HG02852 (cell line): ENCODE data around the gene RBM38.
"Not testable (repeated sequence)": the region's sequence is repeated elsewhere in the genome, so short reads cannot be mapped to it uniquely, and the experiment has no call there.

Source experiments
- ATAC-seq: cut with Tn5 transposase; IDR thresholded peaks from one replicate; pipeline ENCODE4 v1.9.1; 2021; ENCODE audit warnings: mild to moderate bottlenecking, moderate library complexity; ENCODE audit not compliant: unreplicated experiment

RBM38 gene

DNA sequence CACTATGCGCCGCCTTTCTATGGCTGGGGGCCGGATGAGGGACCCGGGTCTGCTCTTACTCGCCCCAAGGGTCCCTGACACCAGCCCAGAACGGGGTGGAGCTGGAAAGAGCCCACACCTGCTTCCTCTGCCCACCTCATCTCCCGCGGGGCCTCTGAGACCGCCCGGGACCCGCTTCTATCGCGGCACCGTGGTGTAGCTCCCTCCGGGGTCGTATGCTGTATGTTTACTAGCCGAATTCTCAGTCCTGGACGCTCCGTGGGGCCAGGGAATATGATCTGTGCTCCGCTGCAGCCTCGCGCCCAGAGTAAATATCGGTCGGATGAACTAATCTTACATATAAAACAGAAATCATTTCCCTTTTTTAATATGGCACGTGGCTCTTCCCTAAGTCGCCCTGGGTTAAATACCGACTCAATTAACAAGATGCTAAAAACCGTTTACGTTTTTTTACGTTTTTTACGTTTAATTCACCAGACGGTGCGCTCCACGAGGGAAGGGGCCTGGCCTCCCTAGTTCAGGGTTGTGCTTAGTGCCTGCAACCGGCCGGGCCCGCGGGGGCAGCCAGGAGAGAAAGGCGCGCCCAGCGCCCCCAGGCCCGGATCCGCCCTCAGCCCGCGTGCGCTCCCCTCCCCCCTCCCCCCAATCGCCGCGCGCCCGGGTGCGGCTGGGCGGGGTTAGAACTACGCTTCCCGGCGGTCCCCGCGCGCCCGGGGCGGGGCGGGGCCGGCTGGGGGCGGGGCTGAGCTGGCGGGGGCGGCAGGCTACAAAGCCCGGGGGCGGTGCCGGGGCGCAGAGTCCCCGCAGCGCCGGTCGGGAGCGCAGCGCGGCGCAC lies at the start of gene RBM38:
TSS of gene RBM38 (plus strand) at position 793 of the 835 bp plus-strand sequence. CDS start 186 bp downstream, outside the sequence.
- peak; percentile 48 for ATAC-seq

DNA sequence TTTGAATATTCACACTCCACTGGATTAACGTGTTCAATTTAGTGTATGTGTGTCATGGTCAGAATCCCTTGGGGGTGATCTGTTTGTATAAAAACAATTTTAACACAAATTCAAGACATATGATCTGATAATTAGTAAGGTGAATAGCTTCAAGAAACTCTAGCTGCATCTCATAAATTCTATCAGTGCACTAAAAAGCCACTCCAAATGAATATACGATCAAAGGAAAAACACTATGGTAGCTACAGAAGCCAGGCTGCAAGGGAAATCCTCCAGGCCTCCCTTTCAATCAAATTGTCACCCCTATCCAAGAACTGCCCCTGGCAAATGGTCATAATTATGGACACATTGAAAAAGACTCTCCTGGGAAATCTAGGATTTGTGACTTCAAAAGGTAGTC lies 49.5 kb upstream of the RBM38 start:
- ATAC-seq: no peak

DNA sequence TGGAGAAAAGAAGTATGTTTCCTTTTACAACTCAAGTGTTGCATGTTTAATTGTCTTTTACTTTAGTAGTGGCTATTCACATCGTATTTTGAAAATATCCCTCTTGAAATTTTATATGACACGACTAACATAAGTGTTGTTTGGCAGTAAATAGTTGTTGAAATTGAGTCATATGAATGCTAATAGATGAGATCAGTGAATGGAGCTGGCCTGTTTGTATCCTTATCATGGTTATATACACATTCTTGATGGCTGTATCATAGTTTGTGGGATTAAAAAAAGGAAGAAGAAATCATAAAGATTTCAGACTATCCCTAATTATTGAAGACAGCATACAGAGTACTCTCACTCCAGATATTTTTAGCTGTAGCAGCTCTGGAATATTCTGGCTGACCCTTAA lies 48.4 kb upstream of the RBM38 start:
- ATAC-seq: no peak

DNA sequence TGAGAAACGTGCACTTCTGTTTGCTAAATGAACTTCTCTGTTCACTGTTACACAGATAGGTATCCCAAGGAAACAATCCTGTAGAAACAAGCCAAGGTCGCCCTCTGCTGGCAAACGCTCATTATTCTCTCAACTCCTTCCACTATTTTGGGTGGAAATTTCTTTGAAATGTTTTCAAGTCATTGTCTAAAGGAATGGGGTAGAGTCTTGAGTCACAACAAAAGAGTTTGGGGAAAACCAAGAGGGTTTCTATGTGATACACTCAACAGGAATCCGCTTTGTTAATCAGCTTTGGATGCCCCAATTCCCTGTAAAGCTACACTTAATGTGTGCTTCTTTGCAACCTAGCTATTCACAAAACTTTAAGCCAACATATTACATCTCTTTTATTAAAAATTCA lies 44.7 kb upstream of the RBM38 start:
- no peak for ATAC-seq

DNA sequence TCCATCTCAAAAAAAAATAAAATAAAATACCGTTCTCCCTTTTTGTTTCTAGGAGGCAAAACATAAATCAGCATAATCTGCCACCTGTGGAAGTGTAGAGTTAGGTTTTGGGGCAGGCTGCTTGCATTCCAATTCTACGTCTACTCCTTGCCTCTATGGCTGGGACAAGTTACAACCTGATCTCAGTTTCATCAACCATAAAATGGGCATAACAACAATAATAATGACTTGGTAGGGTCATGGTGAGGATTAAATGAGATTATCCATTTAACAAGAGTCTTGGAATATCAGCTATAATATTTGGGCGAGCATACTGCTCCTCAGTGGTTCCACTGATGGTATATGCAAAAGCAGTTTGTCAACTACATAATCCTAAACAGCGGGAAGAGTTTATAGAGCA lies 43.8 kb upstream of the RBM38 start:
- ATAC-seq: no peak

DNA sequence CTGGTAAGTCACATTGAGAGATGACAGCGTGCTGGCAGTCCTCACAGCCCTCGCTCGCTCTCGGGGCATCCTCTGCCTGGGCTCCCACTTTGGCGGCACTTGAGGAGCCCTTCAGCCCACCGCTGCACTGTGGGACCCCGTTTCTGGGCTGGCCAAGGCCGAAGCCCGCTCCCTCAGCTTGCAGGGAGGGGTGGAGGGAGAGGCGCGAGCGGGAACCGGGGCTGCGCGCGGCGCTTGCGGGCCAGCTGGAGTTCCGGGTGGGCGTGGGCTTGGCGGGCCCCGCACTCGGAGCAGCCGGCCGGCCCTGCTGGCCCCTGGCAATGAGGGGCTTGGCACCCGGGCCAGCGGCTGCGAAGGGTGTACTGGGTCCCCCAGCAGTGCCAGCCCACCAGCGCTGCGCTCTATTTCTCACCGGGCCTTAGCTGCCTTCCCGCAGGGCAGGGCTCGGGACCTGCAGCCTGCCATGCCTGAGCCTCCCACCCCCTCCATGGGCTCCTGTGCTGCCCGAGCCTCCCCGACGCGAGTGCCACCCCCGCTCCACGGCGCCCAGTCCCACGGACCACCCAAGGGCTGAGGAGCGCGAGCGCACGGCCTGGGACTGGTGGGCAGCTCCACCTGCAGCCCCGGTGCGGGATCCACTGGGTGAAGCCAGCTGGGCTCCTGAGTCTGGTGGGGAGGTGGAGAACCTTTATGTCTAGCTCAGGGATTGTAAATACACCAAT lies 42.8 kb upstream of the RBM38 start:
- ATAC-seq: not testable (repeated sequence)

DNA sequence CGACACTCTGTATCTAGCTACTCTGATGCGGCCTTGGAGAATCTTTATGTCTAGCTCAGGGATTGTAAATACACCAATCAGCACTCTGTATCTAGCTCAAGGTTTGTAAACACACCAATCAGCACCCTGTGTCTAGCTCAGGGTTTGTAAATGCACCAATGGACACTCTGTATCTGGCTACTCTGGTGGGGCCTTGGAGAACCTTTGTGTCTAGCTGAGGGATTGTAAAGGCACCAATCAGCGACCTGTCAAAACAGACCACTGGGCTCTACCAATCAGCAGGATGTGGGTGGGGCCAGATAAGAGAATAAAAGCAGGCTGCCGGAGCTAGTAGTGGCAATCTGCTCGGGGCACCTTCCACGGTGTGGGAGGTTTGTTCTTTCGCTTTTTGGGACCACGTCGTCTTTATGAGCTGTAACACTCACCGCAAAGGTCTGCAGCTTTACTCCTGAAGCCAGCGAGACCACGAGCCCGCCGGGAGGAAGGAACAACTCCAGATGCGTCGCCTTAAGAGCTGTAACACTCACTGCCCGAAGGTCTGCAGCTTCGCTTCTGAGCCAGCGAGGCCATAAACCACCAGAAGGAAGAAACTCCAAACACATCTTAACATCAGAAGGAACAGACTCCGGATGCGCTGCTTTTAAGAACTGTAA lies 42.1 kb upstream of the RBM38 start:
- not testable (repeated sequence) for ATAC-seq

DNA sequence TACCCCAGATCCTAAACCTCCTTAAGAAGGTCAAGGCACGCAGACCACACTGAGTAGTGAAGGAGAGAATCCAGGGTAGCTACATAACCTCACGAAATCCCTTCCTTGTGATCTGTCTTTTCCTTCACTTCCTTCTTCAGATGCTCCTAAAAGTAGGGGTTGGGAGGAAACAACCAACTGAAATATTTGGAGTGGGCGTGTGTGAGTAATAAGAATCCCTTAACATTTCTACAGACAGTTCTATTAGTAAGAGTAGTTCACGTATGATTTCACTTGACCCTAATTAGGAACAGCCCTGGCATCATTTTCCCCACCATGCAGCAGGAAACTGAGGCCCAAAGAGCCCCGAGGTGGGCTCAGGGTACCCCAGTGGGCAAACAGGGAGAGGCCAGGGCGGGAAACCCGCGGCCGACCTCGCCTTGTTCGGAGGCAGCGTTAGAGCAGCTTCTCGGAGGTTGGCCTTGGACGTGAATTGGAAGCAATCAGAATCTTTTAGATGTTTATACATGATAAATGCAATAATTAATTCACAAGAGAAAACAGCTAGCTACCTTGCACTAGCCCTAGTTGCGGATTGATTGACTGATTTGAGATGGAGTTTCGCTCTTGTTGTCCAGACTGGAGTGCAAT lies 41.0 kb upstream of the RBM38 start:
- no peak for ATAC-seq

DNA sequence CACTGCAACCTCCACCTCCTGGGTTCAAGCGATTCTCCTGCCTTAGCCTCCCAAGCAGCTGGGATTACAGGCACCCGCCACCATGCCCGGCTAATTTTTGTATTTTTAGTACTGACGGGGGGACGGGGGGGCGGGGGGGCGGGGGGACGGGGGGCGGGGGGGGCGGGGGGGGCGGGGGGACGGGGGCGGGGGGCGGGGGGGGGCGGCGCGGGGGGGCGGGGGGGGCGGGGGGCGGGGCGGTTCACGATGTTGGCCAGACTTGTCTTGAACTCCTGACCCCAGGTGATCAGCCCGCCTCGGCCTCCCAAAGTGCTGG lies 40.5 kb upstream of the RBM38 start:
- not testable (repeated sequence) for ATAC-seq

DNA sequence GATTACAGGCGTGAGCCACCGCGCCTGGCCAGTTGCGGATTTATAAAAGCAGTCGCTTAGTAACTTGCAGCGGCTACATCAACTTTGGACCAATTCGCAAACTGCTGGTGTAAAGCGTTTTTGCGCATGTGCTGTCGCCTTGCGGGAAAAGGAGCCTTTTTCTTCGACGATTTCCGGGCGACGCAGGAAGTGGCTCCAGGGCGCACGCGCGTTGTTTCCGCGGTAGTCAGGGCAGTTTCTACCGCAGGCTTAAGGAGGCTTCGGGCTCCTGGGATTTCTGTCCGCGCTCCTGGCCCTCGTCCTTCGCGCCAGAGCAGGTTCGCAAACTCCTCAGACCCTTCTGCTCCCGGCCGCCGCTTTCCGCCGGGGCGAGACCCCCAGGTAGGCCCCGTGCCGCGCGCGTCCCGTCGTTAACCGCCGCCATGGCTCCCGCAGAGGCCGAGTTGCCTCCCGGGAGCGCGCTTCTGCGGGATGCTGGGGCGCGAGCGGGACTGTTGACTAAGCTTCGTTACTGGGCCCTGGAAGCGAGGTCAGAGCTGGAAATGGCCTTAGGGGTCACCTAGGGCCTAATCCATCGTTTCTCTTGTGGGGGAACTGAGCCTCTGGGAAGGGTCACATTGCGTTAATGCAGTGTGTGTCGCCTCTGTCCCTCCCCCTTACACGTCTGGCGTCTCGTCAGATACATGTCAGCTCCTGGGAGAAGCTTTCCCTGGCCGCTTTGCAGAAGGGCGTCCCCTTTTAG lies 40.0 kb upstream of the RBM38 start, which contains the start of gene RAE1:
TSS of gene RAE1 (plus strand) at position 214 of the 742 bp plus-strand sequence. CDS start 2,784 bp downstream, outside the sequence.
- peak; percentile 85 for ATAC-seq

DNA sequence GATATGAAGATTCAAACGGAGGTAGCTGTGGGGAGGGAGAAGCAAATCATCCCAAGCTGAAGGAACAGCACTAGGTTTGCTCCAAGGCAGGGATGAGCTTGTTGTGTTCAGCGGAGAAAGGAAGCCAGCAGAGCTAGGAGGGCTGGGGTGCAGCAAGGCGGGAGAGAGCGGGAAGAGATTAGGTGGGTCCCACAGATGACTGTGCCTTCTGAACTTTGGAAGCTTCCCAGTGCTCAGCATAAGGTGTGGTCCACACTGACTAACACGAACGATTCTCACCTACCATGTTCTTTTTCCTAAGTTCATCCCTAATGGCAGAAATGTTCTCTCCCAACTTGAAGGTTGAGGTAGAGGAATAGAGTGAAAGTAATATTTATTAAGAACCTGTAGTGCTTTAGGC lies 38.9 kb upstream of the RBM38 start:
- no peak for ATAC-seq

DNA sequence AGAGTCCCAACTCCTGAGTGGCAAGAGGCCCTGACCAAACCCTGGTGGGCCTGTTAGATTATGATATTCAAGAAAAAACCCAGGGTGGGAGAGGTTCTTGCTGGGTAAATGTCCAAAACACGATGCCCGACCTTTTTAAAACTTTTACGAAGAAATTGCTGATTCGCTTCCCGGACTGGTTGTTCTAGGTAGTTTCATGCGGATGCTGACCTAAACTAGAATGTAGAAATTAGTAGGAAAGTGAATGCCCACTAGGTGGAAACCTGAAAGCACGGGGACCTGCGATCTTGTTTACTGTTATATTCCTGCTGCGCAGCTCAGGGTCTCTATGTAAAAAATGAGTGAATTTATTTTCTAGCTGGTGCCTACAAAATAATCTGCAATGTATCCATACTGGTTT lies 37.8 kb upstream of the RBM38 start:
- no peak for ATAC-seq

DNA sequence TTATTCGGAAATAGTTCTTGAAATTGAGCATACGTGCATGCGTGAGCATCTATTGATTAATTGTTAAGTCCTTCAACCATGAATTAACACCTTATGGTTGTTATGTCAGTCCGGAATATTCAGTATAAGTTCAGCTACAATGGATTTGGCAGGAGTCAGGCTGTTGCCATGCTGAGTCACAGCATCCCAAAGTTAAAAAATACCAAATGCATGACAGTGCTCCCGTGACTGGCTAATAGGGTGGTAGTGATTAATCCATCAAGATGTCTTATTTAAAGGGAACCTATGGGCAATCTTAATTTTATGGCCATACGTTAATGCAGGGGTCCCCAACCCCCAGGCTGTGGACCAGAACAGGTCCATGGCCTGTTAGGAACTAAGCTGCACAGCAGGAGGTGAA lies 29.7 kb upstream of the RBM38 start:
- no peak for ATAC-seq

DNA sequence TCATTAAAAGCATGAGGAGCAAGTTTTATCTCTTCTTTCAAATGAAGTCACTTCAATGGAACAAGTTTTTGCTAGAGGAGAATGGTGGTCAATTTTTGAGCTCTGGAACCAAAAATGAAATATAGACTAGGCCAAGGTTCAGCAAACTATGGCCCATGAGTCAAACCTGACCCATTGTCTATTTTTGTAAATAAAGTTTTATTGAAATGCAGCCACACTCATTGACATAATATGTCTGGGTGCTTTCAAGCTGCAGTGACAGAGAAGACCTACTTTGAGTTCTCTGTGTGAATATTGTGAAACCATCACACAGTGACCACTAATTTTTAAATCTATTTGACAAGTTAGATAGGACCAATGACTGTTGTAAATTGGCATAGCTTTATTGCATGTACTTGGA lies 26.7 kb upstream of the RBM38 start:
- no peak for ATAC-seq

DNA sequence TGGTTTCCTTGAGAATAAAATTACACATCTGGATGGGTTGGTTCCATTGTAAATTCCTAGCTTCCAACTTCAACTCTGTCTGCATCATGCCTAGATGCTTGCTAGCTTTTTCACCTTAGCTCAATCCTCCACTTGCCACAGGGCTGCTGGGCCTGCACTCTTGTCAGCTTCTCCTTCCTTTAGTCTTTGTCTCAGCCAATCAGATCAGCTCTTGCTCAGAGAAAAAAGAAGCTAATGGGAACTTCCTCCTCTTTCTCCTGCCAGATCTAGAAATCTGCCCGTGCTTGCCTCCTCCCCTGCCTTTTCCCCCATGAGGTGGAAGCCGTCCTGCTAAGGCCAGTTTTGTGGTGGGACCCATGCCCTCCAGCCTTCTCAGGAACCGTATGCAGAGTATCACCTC lies 21.6 kb upstream of the RBM38 start:
- ATAC-seq: no peak

DNA sequence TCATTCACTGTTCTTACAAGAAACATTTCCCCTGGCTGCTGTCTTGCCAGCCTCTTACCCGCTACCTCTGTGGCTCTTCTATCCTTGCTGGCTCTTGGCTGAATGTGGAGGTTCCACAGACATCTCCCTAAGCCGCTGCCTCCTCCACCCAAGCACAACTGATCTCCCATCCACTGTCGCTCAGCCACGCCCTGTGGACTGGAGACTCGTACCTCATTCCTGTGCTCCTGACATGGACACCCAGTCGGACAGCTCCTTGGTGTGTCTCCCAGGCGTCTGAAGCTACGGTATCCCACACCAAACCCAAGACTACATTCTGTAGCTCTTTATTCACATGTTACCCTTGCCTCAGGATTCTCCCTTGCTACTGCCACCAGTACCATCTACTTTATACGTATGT lies 20.9 kb upstream of the RBM38 start:
- no peak for ATAC-seq

DNA sequence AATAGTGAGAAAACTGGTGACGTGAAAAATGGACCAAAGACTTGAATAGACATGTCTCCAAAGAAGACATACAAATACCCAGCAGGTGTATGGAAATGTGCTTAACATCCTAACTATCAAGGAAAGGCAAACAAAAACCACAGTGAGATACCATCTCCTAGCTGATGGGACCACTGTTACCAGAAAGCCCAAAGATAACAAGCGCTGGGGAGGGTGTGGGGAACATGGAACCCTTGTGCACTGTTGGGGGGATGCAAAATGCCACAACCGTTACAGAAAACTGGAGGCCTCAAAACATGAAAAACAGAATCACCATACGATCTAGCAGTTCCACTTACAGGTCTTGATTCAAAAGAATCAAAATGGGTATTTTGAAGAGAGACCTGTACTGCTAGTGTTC lies 19.8 kb upstream of the RBM38 start:
- no peak for ATAC-seq

DNA sequence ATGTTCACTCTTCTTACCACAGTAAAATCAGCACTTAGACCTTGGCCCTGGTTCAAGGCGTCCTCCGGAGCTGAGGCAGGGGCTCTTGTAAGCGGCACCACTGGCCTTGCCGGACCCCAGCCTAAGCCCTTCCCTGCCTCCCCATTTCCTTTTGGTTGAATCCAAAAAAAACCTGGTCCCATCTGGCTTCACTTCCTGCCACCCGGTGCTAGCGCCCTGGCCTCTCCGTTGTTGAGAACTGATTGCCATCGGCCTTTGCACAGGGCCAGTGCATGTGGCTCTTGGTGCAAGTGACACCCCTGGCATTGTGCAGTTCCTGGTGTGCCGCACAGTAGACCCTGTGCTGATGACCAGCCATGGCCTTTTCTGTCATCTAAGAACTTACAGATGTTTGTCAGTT lies 19.0 kb upstream of the RBM38 start:
- no peak for ATAC-seq

DNA sequence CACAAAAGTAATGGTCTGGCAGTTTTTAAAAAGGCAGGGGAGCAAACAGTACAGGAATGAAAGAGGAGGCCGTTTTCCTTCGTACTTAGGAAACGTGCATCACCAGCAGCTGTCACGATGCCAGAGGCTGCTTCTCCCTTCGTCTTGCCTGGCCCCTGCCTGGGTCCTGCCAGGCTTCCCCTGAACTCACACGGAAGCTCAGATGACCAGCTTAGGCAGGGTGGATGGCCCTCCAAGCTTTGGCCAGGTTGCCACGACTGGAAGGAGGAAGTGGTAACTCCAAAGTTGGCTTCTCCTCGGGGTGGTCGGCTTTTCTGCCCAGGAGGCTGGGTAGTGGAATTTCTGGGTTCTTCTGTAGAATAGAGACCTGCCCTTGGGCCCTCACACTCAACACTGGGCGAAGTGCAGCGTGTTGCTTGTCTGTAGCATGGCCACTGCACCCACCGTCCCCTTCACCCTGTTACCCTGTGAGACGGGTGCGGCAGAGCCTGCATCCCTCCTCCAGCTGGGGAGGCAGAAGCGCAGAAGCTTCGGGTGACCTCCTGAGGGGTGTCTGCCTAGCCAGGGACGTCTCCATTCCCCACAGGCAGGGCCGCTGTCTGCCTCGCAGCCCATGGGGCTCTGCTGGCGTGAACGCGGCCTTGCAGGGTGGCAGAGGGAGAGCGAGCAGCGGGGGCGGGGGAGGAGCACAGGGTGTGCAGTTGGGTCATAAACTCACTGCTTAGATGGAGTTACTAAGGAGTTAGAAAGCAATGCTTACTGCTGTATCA lies 18.4 kb upstream of the RBM38 start:
- ATAC-seq: no peak

DNA sequence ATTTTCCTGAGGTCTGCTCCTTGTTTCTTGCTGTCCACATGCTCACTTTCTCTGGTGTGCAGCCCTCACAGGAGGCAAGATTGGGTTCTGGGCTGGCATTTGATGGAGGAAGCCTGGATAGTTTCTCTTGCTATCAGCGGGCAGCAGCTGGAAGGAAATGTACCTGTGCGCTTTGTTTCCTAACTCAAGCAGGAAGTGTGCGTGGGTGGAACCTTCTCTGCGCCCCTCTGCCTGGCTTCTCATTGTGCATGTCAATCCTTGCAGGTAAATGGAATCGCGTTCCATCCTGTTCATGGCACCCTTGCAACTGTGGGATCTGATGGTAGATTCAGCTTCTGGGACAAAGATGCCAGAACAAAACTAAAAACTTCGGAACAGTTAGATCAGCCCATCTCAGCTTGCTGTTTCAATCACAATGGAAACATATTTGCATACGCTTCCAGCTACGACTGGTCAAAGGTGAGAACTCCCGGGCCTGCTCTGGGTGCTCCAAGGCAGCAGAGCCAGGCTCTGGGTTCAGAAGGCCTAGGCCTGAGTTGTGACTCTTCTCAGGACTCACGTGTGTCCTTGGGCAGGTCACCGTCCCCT lies 16.8 kb upstream of the RBM38 start:
- ATAC-seq: no peak
